ENCODE data around the gene HMBS. TPM values are rescaled to one million over a fixed set of nuclear protein-coding genes. Genes with fewer than 3 reads are reported as not detected.
"Not testable (repeated sequence)": the region's sequence is repeated elsewhere in the genome, so short reads cannot be mapped to it uniquely, and the experiment has no call there.

Gene HMBS
- total RNA-seq, 2 experiments from 2014 or later, result 40.5 to 41.3 TPM

- CTCF ChIA-PET, result interaction anchor here (1.0 to 1.5 kb wide), 2 partner anchors 20 to 32 kb away, joined by 3 to 4 read pairs; no protein-coding TSS in a partner anchor
- POLR2A ChIA-PET, result no interaction called here
Measured at GRCh38 chr11:119134389-119134978, 49.8 kb downstream of the HMBS start.

GRCh38 chr11:119139276-119139675 is 54.6 kb downstream of the HMBS start:
- CTCF ChIA-PET, result interaction anchor here (0.8 kb wide), 1 partner anchor 11 kb away, joined by 3 read pairs; no protein-coding TSS in a partner anchor
- POLR2A ChIA-PET, result not testable (repeated sequence)

Other genes starting within 250 kb of the HMBS start
- 1 to 10 TPM; 2.3 TPM for gene CXCR5, start 201.0 kb upstream of the HMBS start, total RNA-seq
- 10 to 100 TPM; 23.8 to 26.3 TPM for gene BCL9L, start 159.0 kb upstream of the HMBS start, total RNA-seq
- not detected for gene UPK2, start 128.6 kb upstream of the HMBS start, total RNA-seq
- gene FOXR1, start 113.1 kb upstream of the HMBS start, total RNA-seq, result not detected
- 10 to 100 TPM; 32.7 to 33.4 TPM for gene CENATAC, start 86.7 kb upstream of the HMBS start, total RNA-seq
- gene RPS25, start 66.5 kb upstream of the HMBS start, total RNA-seq, result 1,000 to 10,000 TPM; 1,363 to 1,371 TPM
- 100 to 1,000 TPM; 136 to 145 TPM for gene TRAPPC4, start 66.1 kb upstream of the HMBS start, total RNA-seq
- gene SLC37A4, start 54.0 kb upstream of the HMBS start, total RNA-seq, result 10 to 100 TPM; 29.9 to 30.4 TPM
- gene HYOU1, start 27.7 kb upstream of the HMBS start, total RNA-seq, result 100 to 1,000 TPM; 151 to 159 TPM
- 10 to 100 TPM; 20.6 to 21.0 TPM for gene VPS11, start 17.1 kb upstream of the HMBS start, total RNA-seq
- 10 to 100 TPM; 76.3 to 90.1 TPM for gene DPAGT1, start 17.0 kb downstream of the HMBS start, total RNA-seq
- gene C2CD2L, start 22.5 kb downstream of the HMBS start, total RNA-seq, result 10 to 100 TPM; 26.0 to 26.6 TPM
- gene HINFP, start 36.7 kb downstream of the HMBS start, total RNA-seq, result 10 to 100 TPM; 26.5 to 27.5 TPM
- gene ABCG4, start 64.2 kb downstream of the HMBS start, total RNA-seq, result under 1 TPM in 1 of 2 experiments, not detected in 1; 0.08 TPM
- 10 to 100 TPM; 18.2 TPM for gene NLRX1, start 83.8 kb downstream of the HMBS start, total RNA-seq
- not detected for gene NHERF4, start 100.6 kb downstream of the HMBS start, total RNA-seq
- gene CBL, start 121.5 kb downstream of the HMBS start, total RNA-seq, result 10 to 100 TPM; 26.3 to 26.9 TPM
- 1 to 10 TPM; 4.6 to 4.8 TPM for gene MCAM, start 232.2 kb downstream of the HMBS start, total RNA-seq
- gene RNF26, start 249.6 kb downstream of the HMBS start, total RNA-seq, result 10 to 100 TPM; 32.8 to 33.7 TPM

Data from activated CD8-positive, alpha-beta memory T cell treated with anti-CD3 and anti-CD28 coated beads for 36 hours (primary cell).